Stimulated activated CD8-positive, alpha-beta memory T cell treated with anti-CD3 and anti-CD28 coated beads, Interleukin-15, amount 100 ng/mL, for 1 hour (primary cell): ENCODE measurements around the gene KLF7.

ENCODE experiments used
- DNase-seq: peaks from one replicate; pipeline ENCODE4 v3.0.0-alpha.2; 2020; ENCODE audit warnings: low read depth

KLF7 gene

DNA sequence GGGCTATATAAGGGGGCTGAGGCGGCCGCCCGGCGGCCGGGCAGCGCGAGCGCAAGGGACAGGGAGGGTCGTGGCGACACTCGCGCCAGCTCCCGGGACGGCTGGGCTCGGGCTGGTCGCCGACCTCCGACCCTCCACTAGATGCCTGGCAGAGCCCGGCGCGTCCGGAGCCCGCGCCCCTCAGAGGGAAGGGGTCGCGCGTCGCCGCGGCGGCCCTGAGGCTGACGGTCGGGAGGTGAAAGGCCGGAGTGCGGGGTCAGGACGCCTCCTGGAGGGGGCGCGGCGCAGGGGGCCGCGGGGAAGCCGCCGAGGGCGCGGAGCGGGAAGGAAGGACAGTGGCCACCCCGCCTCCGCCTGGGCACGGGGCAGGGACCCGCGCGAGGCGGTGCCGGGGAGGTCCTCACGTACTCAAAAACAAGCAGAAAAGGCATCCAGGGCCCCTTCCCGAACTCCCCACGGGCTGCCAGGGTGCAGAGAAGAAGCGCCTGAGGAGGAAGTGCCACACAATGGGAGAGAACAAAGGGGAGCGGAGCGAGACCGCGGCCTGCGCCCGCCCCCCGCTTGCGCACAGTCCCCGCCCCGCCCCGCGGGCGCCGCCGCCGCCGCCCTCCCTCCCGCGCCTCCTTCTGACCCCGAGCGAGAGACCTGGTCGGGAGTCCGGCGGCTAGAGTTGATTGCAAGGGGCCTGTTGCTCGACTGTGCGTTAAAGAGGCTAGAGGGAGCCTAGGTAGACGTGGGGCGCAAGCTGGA, 776 bp upstream of the KLF7 start:
- DNase-seq = peak; percentile 37

DNA sequence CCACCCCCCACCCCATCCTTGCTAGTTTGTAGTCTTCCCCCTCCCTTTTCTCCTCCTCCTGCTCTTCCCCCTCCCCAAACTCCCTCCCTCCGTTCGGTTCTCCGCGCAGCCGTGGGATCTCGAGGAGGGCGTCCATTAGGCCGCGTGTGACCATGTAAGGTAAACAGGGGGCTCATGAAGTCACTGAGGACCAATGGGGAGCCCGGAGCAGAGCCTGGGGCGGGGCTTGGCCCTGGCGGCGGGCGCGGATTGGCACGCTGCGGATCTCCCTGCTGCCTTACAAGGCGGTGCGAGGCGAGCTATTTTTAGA, 246 bp upstream of the KLF7 start:
- DNase-seq = peak; percentile 86

DNA sequence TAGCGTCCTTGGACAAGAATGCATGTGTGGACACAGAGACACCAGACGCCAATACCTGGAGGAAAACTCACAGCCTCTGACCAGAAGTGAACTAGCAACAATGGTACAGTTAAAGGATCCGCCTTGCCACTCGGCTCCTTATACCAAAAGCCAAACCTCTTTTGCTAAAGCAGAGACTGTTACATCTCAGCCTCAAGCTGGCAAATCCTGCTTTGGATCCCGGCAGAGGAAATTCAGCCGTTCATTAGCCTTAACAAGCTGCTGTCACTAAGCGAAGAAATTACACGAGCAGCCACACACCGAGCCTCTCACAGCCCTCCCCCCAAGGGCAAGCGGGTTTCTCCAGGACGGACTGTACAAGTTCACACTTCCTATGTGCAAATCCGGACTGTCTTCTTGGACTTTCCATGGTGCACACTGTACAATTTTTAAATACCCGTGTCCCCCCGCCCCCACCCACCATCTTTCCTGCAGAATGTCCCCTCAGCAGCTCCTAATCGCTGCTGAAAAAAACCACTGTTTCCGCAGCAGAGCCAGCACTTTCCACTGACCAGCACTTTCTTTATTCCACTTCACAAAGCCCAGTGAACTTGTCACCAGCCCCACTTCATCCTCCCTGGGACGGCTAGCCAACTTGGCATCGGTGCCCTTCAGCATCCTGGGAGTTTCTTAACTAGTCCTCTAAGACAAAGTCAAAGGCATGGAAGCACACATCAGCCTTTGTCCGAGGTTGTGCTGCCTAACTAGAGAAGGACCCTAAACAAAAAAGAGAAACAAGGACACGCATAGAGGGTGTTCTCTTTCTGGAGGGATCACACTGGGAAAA, 1.5 kb downstream of the KLF7 start:
- DNase-seq = no peak

DNA sequence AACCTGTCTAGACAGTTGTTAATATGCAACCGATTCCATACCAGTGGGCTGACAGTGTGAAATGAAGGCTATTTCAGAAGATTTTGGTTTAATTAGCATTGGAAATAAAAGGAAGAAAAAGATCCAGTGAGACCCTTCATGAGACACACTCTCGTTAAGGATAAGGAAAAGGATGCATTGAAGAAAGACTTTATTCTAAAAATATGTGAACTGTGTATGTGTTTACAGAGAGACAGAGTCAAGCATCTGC, 2.1 kb downstream of the KLF7 start:
- no peak for DNase-seq

DNA sequence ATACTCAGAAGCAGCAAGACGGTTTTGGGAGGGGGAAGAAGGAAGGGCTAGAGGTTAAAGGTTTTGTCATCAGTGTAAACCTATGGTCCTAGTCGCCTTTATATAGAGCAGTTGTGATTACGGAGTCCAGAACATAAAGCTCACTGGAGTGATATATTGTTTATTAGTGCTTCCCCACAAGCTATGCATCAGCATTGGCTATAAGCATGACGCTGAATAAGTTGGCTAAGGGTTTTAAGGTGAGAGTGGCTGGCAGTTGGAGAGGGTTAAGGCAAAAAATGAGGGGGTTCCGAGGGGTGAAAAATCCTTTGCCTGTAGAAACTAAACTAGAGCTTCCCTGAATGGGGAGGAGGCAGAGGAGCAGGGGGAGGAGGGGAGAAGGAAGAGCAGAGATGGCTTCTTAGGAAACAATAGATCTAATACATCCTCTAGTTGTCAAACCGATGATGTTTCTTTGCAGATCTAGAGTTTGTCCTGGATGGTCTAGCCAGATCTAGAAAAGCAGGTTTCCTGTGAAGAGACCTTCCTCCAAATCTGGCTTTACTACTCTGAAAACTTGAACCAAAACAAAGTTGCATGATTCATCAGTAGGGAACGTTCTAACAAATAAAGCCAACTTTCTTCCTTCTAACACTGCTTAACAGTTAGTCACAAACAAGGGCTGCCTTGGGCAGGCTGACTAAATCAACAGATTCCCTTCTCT, 2.5 kb downstream of the KLF7 start:
- no peak for DNase-seq

DNA sequence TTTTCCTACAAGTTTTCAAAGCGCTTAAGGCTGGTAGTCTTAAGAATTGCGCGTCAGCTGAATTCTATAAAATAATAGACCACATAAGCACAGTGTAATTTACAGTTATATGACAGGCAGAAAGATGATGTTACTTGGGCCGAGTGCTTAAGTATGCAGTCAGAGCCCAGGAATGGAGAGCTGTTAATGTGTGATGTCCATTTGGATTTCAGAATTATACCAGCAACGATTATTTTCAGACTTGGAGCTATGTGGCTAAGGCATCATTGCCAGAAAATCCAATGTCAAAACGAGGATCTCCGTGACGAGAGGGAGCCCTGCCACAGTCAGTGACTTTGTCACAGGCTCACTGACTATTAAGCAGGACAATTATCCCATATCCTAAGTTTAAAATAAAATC, 3.4 kb downstream of the KLF7 start:
- no peak for DNase-seq

DNA sequence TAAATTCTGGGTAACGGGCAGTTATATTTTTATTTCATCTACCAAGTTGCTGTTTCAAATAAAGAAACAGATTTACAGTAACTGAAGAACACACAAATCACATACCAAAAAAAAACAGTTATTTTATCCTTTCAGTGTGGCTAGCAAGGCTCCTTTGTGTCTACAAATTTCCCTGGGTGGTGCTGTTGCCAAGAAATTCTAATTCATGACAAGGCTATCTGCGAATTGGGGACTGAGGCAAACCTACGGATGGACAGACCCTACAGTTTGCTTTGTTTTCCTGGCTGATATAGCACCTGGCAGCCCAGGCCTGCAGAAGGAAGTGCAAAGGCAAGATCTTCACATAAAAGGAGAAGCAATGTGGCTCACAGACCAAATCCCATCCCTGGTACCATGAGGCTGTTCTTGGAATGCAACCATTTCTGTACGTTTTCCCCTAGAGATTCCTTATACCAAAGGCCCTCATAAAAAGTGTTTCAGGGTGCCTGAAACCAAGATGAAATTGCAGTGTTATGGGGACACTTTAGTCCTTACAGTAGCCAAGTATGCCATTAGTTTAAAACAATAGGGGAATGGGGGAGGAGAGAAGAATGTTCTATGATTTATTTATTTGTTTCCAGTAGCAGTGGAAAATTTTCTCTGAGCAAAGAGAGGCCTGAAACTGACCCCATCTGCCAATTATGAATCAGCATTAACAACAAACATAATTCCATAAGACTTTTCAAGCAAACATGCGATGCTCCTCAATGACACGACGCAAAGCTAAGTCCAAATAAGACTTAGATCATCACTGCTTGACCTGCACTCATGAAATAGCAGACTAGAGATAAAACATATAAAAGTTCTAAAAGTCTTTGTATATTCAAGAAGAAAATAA, 4.3 kb downstream of the KLF7 start:
- DNase-seq = no peak

DNA sequence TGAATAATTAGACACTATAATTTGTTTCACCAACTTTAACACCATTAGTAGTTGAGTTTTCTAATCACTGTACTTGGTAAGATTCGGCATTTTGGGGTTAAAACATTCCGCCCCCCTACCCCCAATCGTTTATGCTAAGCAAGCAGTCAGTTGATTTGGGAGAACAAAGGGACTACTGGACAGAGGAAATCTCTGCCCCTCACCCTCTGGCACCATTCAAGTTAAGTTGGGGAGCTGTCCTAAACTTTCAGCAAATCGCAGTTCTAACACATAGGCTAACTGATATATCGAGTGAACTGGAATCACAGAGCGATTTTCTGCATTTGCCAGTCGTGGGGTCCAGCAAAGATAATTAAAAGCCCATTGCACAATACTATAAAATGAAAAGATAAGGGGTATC, 5.6 kb downstream of the KLF7 start:
- no peak for DNase-seq

DNA sequence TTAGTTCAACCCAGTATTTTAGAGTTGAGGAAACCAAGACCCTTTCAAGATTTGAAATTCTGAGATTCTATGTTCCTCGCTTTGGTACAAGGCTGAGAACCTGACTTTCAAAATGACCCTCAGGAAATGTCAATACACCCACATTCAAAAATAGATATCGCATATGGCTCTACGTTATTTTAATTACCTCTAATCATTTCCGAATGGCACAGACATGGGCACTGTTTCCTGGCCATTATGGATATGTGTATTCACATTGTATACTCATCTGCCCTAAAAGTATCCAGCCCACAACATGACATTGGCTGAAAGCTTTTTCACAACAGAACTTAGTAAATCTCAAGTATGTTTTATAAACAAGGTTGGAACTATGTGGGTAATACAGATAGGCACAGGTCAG, 6.7 kb downstream of the KLF7 start:
- no peak for DNase-seq

DNA sequence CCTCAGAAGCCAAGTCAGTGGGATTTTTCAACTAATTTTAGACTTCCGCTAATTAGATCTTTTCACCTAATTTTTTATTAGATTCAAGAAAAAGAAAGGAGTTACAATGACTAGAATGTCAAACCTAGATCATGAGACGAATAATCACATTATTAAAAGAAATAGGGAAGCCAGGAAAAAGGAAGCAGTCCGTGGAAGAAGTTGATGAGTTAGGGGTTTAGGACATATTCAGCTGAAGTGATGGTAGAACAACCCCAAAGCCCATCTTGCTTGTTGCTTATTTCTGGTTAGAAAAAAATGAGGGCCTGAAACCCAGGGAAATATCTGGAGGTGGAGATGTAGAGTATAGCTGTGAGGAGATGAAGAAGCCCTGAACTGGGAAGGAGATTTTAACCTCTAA, 8.0 kb downstream of the KLF7 start:
- DNase-seq = no peak

DNA sequence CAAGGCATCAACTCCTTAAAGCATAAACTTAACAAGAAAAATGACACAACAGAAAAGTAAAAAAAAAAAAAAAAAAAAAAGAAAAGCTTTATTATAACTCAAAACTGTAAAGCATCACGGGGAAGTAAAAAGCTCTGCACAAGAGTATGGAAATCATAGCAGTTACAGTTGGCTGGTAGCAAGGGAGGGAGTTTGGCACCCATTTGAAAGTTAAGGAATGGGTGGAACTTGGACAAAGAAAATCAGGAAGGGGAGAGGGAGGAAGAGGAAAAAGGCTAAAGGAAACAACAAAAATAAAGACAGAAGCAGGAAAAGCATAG, 8.6 kb downstream of the KLF7 start:
- DNase-seq = no peak

DNA sequence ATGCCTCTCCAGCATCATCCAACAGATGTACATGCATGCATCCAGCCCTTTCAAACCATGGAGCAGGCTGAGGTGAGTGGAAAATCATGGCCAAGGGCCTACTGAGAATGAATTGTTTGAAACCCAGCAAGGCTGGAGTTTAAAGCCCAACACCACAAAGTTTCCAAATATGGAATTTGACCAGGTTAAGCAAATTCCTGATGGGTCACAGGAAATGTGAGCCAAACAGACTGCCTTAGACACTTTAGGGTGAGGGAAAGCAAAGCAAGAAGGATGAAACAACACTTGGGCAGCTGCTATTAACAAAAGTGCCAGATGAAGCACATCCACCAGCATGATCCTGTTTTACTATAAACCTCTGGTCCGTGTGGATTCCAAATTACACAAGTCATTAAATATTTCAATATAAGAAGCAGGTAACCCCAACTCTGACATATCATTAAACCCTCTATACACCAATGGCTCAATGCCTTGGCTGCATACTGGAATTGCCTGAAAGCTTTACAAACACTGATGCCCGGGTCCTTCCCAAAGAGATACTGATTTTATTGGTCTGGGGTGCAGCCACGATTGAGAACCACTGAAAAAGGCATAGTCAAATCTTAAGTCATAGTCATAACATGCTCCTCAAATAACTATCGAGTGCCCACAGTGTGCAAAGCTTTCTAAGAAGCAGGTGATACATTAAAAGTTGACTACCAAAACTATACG, 9.1 kb downstream of the KLF7 start:
- DNase-seq = no peak

DNA sequence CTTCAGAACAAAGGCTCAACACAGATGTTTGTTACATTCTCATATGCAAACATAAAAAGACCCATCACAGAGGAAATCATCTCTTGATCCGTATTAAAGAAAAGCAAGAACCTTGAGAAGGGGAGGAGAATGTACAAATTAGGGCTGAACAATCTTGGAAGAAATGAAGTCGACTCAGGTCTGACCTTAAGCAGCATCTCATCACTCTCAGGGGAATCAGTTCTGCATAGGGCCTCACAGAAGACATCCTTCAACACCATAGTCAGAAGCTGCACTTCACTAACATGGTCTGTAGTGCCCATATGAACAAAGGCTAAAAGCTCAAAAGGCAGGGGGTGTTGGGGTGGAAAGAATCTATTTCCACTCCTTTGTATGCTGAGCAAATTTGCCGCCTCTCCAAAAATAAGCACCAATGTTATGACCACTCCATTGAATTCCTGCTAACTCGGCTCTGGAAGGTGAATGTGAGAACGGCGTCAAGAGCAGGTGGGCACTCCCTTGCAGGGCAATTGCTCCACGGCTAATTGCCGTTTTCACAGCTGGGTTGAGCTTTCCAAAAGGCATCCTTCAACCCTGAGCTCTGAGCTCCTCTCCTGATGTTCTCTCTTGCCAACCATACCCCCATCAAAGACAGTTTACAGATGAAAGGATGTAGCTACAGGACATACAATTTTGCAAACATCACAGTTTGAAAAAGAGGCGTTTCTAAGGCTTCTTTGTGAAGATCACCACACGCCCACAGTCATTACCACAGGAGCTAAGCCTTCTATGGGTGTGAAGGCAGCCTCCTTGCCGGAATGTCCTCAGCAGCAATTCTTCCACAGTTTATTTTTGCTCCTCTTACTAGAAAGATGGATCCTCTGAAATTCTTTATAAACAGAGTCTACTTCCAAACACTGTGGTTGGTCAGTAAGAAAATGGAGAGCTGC, 10.0 kb downstream of the KLF7 start:
- no peak for DNase-seq

DNA sequence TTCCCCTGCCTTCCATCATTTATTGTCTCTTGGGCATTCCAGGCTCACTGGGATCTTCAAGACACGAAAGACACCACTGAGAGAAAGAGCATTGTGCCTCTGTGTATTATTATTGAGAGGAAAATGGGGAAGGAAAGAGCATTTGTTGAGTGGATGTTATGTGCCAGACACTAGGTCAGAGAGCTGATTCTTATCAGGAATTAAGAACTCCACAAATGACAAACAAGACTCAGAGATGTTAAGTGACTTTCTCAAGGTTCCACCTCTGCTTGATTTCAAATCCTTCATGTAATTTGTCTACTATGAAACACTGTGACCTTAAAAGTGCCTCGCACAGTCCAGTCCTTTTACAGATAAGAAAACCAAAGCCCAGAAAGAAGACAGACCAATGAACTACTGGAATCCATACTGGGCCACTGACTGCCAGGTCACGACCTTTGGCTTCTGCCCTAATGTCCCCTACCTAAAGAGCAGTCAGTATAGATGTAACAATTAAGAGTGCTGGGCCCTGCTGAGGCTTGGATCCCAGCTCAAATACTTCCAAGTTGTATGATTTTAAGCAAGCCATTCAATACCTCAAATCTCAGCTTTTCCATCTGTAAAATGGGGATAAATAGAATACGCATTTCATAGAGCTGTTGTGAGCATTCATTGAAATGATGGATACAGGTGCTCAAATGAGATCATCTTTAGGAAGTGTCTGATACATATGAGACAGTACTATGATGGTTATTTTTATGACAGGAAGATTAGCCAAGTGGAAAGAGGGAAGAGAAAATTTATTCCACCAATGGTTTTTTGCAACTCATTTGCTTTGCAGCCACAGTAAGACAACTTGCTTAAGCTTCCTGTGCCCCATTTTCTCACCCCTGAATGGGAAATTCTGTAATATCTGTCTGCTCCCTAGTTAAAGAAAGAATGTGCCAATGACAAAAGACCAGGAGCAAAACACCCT, 10.9 kb downstream of the KLF7 start:
- DNase-seq = no peak

DNA sequence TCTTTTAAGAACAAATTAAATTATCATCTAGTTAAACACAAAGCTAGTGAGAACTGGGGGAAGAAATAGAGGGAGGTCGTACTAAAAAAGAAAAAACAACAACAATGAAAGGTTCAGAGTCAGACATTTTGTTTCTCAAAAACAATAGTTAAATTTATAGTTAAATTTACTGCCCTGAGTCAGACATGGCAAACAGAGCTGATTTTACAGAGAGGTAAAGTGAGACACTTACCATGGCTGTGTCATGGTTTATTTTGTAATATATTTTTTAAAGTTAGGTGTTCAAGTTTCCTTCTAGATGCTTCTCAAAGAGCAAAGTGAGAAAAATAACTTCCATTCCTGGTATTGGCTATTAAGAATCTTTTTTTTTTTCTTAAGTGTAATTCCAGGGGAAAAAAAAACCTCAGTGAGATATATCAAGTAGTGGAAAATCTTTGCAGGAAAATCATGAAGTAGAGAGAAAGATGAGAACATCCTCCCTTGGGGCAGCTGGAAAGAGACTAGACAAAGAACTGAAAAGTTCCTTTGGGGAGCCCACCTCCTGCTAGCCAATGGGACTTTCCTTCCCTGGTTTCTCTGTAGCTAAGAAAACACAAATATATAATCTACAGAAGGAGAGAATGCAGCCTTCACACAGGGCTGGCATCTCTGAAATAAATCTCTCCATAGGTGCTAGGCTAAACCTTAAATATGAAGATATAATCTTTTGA, 12.3 kb downstream of the KLF7 start:
- DNase-seq = no peak

DNA sequence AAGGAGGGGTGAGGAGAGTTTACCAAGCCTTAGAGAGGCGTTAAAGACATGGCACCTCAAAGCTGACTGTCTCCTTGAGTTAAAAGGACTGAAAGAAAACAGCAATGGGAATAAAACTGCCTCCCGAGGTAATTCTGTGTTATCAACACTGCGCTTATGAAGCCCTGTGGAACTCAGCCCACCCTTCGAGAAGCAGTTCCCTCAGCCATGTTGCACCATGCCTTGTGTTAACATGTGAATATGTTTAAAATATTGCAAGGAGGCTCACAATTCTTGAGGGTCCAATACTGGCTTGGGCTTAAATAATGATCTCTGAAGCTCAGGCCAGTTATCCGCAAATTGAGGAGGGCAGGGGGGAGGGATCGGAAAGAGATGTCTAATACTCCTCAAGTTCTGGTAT, 14.7 kb downstream of the KLF7 start:
- DNase-seq = no peak

DNA sequence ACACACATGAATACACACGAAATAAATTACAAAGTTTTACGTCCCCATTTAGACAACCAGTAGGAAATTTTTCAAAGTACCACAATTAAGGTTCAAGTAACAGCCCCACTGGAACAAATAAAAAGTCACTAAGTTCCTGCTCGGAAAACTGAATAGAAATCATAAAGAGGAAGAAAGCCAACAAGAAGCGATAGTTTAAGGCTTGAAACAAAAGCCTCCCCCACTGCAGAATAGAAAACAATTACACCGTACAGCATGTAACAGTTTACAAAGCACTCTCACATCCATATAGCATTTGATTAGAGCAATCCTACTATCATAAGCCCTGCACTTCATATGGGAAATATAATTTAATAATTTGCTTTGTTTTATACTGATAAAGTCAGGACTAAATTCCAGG, 15.5 kb downstream of the KLF7 start:
- no peak for DNase-seq

DNA sequence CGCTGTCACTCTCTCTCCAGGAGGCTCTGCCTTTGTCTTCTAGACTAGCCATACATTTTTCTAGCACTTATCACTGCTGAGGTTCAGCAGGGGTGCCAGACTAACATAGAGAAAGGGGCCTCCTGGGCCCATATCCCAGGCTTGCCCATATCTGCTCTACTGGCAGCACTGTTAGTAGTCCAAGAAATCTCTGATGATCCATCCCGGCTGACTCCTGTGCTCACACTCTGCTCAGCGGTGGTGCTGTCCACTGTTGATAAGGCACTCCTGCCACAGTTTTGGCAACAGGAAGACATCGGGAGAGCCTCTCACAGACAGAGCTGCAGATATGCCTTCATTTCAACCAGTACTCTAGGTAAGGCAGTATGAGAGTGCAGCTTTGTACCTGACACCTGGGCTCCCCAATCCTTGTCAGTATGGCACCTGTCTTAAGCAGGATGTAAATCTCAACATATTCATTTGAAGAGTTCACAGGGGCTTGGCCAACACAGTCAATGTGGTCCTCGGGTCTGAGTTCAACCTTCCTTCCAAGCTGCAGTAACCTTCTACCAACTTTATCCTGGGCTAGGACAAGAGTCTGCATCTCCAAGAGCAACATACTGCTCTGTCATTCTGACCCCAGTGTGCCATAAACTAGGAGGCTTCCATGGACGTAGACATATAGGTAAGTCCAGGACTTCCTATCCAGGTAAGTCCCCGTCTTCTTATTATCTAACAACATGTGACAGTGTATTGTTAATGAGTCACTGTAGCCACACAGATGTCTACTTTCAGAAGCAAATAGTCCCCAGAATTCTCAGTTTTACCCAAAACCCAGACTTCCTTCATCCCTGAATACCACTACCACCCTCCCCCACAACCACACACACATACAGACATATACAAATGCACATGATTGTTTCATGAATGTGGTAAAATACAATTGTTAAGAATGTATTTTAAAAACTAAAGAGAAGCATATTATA, 16.2 kb downstream of the KLF7 start:
- no peak for DNase-seq
